SK-N-MC (cell line): Measurements from ENCODE around the gene RSRC2.

Experiments used
- DNase-seq: peaks from one replicate; pipeline ENCODE4 v3.0.0-alpha.2; 2011; ENCODE audit warnings: low read depth, low spot score
- H3K27ac ChIP-seq: fragments of 200-600 bp; sonication (generic); 2 replicates; pipeline ENCODE4 v1.5.1; 2016; ENCODE audit warnings: mixed run types
- H3K36me3 ChIP-seq: fragments of 200-600 bp; sonication (generic); 2 replicates; pipeline ENCODE4 v1.6.1; 2017; ENCODE audit warnings: antibody characterized with exemption, low read length, mixed read lengths; ENCODE audit not compliant: insufficient read depth
- H3K4me3 ChIP-seq: fragments of 200-600 bp; sonication (generic); 2 replicates; pipeline ENCODE4 v1.5.1; 2016
- H3K9ac ChIP-seq: fragments of 200-600 bp; sonication (generic); 2 replicates; pipeline ENCODE4 v1.8.0; 2017; ENCODE audit warnings: mixed run types, mixed read lengths; ENCODE audit not compliant: insufficient read length
- H3K9me3 ChIP-seq: fragments of 200-600 bp; sonication (generic); 2 replicates; pipeline ENCODE4 v1.6.1; 2017; ENCODE audit warnings: low read depth, mild to moderate bottlenecking, antibody characterized with exemption, low read length, moderate library complexity, mixed read lengths
- EZH2 ChIP-seq: fragments of 200-600 bp; sonication (generic); IDR thresholded peaks from one replicate; pipeline ENCODE4 v1.6.1; 2017; ENCODE audit warnings: antibody characterized with exemption
- FOXP2 ChIP-seq: optimal IDR thresholded peaks from 2 replicates; pipeline ENCODE3; 2011; ENCODE audit warnings: mild to moderate bottlenecking, moderate library complexity; ENCODE audit not compliant: insufficient read depth; ENCODE audit errors: extremely low read length, control extremely low read depth
- POLR2AphosphoS5 ChIP-seq: IDR thresholded peaks from 2 replicates; pipeline ENCODE4 v1.6.1; 2012; ENCODE audit warnings: mild to moderate bottlenecking, low read depth, low read length, borderline replicate concordance

The RSRC2 gene

GRCh38 chr12:122547330-122547729 is 20.6 kb upstream of the RSRC2 start:
- TF ChIP-seq FOXP2 (no peak), EZH2 (no peak), POLR2AphosphoS5 (no peak)
- no peaks in the 10 kb centered on the region for H3K9me3 ChIP-seq
- H3K9ac ChIP-seq = no peak overlapping the region
- H3K4me3 ChIP-seq = no peak overlapping the region
- peaks cover 82% of the 10 kb centered on the region for H3K36me3 ChIP-seq
- H3K27ac ChIP-seq = 0 out of 2 replicates have a peak overlapping the region, but pooled peaks have one; percentile 2
- no peak for DNase-seq

- H3K36me3 ChIP-seq = peaks cover 79% of the 10 kb centered on the region
- no peak overlapping the region for H3K4me3 ChIP-seq
- no peak overlapping the region for H3K9ac ChIP-seq
- H3K9me3 ChIP-seq = no peaks in the 10 kb centered on the region
- no peak overlapping the region for H3K27ac ChIP-seq
- DNase-seq = no peak
- TF ChIP-seq EZH2 = no peak
- no peak for TF ChIP-seq POLR2AphosphoS5
- no peak for TF ChIP-seq FOXP2
These were observed 19.1 kb upstream of the RSRC2 start for GRCh38 chr12:122545855-122546254.

GRCh38 chr12:122544537-122544936 is 17.8 kb upstream of the RSRC2 start:
- TF ChIP-seq POLR2AphosphoS5 (no peak), EZH2 (no peak), FOXP2 (no peak)
- Histone ChIP-seq H3K27ac (0 out of 2 replicates have a peak overlapping the region, but pooled peaks have one; percentile 21), H3K9ac (no peak overlapping the region), H3K4me3 (no peak overlapping the region), H3K9me3 (no peaks in the 10 kb centered on the region), H3K36me3 (peaks cover 75% of the 10 kb centered on the region)
- DNase-seq = no peak

GRCh38 chr12:122538496-122538895 is 11.8 kb upstream of the RSRC2 start:
- DNase-seq = no peak
- TF ChIP-seq FOXP2 (no peak), EZH2 (no peak), POLR2AphosphoS5 (no peak)
- Histone ChIP-seq H3K27ac (peak overlapping the region; percentile 62; the same call in 1 of the 2 replicates), H3K36me3 (peaks cover 76% of the 10 kb centered on the region), H3K9me3 (no peaks in the 10 kb centered on the region), H3K4me3 (no peak overlapping the region), H3K9ac (peak overlapping the region; percentile 37)

- H3K36me3 ChIP-seq = peaks cover 77% of the 10 kb centered on the region
- DNase-seq = no peak
- no peak for TF ChIP-seq POLR2AphosphoS5
- TF ChIP-seq EZH2 = no peak
- H3K9me3 ChIP-seq = no peaks in the 10 kb centered on the region
- H3K27ac ChIP-seq = no peak overlapping the region
- no peak overlapping the region for H3K4me3 ChIP-seq
- H3K9ac ChIP-seq = no peak overlapping the region
These were observed 10.3 kb upstream of the RSRC2 start for GRCh38 chr12:122537021-122537420.

GRCh38 chr12:122533856-122534255 is 7.1 kb upstream of the RSRC2 start:
- peaks cover 82% of the 10 kb centered on the region for H3K36me3 ChIP-seq
- no peak for DNase-seq
- H3K4me3 ChIP-seq = no peak overlapping the region
- H3K9ac ChIP-seq = no peak overlapping the region
- no peak for TF ChIP-seq EZH2
- no peak for TF ChIP-seq POLR2AphosphoS5
- TF ChIP-seq FOXP2 = no peak
- no peaks in the 10 kb centered on the region for H3K9me3 ChIP-seq
- H3K27ac ChIP-seq = no peak overlapping the region

GRCh38 chr12:122528992-122529391 is 2.3 kb upstream of the RSRC2 start:
- no peak overlapping the region for H3K27ac ChIP-seq
- H3K9ac ChIP-seq = no peak overlapping the region
- DNase-seq = no peak
- H3K4me3 ChIP-seq = no peak overlapping the region
- H3K9me3 ChIP-seq = no peaks in the 10 kb centered on the region
- peaks cover 70% of the 10 kb centered on the region for H3K36me3 ChIP-seq
- TF ChIP-seq POLR2AphosphoS5 = no peak
- TF ChIP-seq FOXP2 = no peak
- TF ChIP-seq EZH2 = no peak

- H3K4me3 ChIP-seq = peak overlapping the region; percentile 92
- DNase-seq = no peak
- H3K27ac ChIP-seq = no peak overlapping the region
- H3K36me3 ChIP-seq = peaks cover 70% of the 10 kb centered on the region
- H3K9me3 ChIP-seq = no peaks in the 10 kb centered on the region
- TF ChIP-seq POLR2AphosphoS5 (no peak), FOXP2 (no peak), EZH2 (no peak)
- peak overlapping the region; percentile 86 for H3K9ac ChIP-seq
These were observed 1.8 kb upstream of the RSRC2 start for GRCh38 chr12:122528582-122528981.

GRCh38 chr12:122527478-122527944 is 775 bp upstream of the RSRC2 start:
- DNase-seq = no peak
- Histone ChIP-seq H3K4me3 (peak overlapping the region; percentile 92), H3K36me3 (peaks cover 71% of the 10 kb centered on the region), H3K27ac (peak overlapping the region; percentile 86), H3K9ac (peak overlapping the region; percentile 86), H3K9me3 (no peaks in the 10 kb centered on the region)
- TF ChIP-seq FOXP2 (no peak), EZH2 (no peak), POLR2AphosphoS5 (no peak)
